Uterus (tissue), 4 donors: Measurements from ENCODE around the gene PLCL1. TPM values are rescaled to one million over a fixed set of nuclear protein-coding genes. Genes with fewer than 3 reads are reported as not detected.

Experiments used
- DNase-seq, 2 donors: peaks; one replicate each; pipeline ENCODE4 v3.0.0-alpha.2; 2019 to 2020
- H3K27ac ChIP-seq, 2 donors: fragments of 200-600 bp; sonication (generic); 1 replicate in 1 of 2; 2 replicates in 1 of 2; pipeline ENCODE4 v1.5.1; 2016 to 2018
- H3K27me3 ChIP-seq, 2 donors: fragments of 200-600 bp; sonication (generic); one replicate each; pipeline ENCODE4 v1.5.1; 2018 to 2019; ENCODE audit warnings: control low read depth in 1 of 2
- H3K36me3 ChIP-seq, 2 donors: fragments of 200-600 bp; sonication (generic); one replicate each; pipeline ENCODE4 v1.5.1; 2019; ENCODE audit warnings: control low read depth in 1 of 2
- H3K4me1 ChIP-seq, 2 donors: fragments of 200-600 bp; sonication (generic); one replicate each; pipeline ENCODE4 v1.5.1; 2018 to 2019; ENCODE audit warnings: control low read depth in 1 of 2
- H3K4me3 ChIP-seq, 2 donors: fragments of 200-600 bp; sonication (generic); 1 replicate in 1 of 2; 2 replicates in 1 of 2; pipeline ENCODE4 v1.5.1; 2018 to 2019; ENCODE audit warnings: mild to moderate bottlenecking in 1 of 2
- H3K9me3 ChIP-seq, 2 donors: fragments of 200-600 bp; sonication (generic); one replicate each; pipeline ENCODE4 v1.5.1; 2019; ENCODE audit warnings: control low read depth in 1 of 2
- POLR2A ChIP-seq, 2 donors: fragments of 450-650 bp; IDR thresholded peaks; one replicate each; pipeline ENCODE4 v1.6.1; 2016; ENCODE audit warnings: antibody characterized with exemption in 2 of 2, mild to moderate bottlenecking in 1 of 2, moderate library complexity in 1 of 2
- intact Hi-C: fragments of 100-400 bp; cut with DNase I; formaldehyde crosslinking; loops from one replicate; pipeline ENCODE4 v1.15.1; 2023; ENCODE audit warnings: low total_unique reads
- total RNA-seq, 4 donors: library from RNA; depleted of rRNA in 3 of 4; stranded (reverse); fragments of >200 nt in 3 of 4; gene quantifications; one replicate each; pipeline versions ENCODE4 v1.1.0 to v1.2.4, GENCODE V29; 2014 to 2023
- TF ChIP-seq, protein P1 (sequence below), 4 experiments: fragments of 200-600 bp in 2 of 4; fragments of 450-650 bp in 2 of 4; sonication (generic) in 2 of 4; IDR thresholded peaks; one replicate each; pipeline ENCODE4 v1.5.1; 2016 to 2019; ENCODE audit warnings: antibody characterized with exemption in 4 of 4, mild to moderate bottlenecking in 2 of 4, moderate library complexity in 1 of 4
- donor health status: DM: yes; HTN: yes; CAD: no.

Gene PLCL1
- total RNA-seq, 4 donors from 2014 or later: 7.3 to 32.5 (median 15.0) TPM

DNA sequence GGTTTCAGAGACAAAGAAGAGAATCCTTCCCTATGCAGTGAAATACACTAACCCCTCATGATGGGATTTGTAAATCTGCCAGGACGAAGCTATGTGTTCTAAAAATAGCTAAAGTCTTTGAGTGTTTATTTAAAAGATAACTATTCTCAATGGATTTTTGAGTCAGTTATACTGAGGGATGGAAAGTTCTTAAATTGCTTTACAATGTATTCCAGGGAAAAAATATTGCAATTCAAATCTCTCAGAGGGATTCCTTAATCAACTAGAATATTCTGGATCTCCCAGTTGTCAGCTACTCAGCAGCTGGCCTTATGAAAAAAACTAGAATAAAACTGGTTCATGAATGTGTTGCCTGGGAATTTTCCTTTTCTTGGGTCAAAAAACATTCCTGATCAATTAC is 312.4 kb downstream of the PLCL1 start:
- DNase-seq: no peak
- no peak overlapping the region for H3K4me3 ChIP-seq
- no peak overlapping the region for H3K27ac ChIP-seq
- no peaks in the 10 kb centered on the region for H3K9me3 ChIP-seq
- H3K36me3 ChIP-seq: no peaks in the 10 kb centered on the region
- no peaks in the 10 kb centered on the region for H3K4me1 ChIP-seq
- no peak for TF ChIP-seq POLR2A (IDR thresholded peaks at IDR 0.05)
- TF ChIP-seq, protein P1, sequence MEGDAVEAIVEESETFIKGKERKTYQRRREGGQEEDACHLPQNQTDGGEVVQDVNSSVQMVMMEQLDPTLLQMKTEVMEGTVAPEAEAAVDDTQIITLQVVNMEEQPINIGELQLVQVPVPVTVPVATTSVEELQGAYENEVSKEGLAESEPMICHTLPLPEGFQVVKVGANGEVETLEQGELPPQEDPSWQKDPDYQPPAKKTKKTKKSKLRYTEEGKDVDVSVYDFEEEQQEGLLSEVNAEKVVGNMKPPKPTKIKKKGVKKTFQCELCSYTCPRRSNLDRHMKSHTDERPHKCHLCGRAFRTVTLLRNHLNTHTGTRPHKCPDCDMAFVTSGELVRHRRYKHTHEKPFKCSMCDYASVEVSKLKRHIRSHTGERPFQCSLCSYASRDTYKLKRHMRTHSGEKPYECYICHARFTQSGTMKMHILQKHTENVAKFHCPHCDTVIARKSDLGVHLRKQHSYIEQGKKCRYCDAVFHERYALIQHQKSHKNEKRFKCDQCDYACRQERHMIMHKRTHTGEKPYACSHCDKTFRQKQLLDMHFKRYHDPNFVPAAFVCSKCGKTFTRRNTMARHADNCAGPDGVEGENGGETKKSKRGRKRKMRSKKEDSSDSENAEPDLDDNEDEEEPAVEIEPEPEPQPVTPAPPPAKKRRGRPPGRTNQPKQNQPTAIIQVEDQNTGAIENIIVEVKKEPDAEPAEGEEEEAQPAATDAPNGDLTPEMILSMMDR (IDR thresholded peaks at IDR 0.05): no peak
- intact Hi-C loops: no loop called here
- H3K27me3 ChIP-seq: no peaks in the 10 kb centered on the region

DNA sequence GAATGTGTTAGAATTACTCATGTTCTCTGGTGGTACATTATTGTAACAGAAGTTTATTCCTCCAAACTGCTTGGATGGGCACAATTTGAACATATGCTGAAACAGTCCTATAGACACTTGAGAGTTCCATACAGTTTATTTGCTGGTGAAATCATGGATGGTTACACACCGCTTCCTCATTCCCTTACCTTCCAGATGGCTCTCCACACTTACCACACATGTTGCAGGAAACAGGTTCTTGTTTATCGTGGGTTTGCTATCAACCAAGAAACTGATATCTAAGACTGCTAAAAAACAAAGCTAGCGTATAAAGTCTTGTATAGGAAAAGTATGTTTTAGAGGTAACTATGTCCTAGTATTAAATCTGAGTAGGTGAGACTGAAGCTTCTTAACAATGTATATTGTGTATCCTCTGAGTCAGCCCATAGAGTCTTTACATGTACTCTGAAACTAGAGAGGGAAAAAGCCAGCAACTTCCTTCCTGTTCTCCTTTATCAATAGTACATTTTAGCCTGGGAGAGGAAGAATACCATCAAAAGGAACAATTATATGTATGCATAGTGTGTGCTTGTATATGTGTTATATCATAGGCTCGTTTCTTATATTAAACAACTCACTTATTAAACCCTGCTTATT is 313.1 kb downstream of the PLCL1 start:
- no peak overlapping the region for H3K4me3 ChIP-seq
- no peaks in the 10 kb centered on the region for H3K36me3 ChIP-seq
- intact Hi-C loops: no loop called here
- no peak overlapping the region for H3K27ac ChIP-seq
- H3K9me3 ChIP-seq: no peaks in the 10 kb centered on the region
- TF ChIP-seq, protein P1 (IDR thresholded peaks at IDR 0.05): no peak
- TF ChIP-seq POLR2A (IDR thresholded peaks at IDR 0.05): no peak
- DNase-seq: no peak
- H3K4me1 ChIP-seq: no peaks in the 10 kb centered on the region
- no peaks in the 10 kb centered on the region for H3K27me3 ChIP-seq

DNA sequence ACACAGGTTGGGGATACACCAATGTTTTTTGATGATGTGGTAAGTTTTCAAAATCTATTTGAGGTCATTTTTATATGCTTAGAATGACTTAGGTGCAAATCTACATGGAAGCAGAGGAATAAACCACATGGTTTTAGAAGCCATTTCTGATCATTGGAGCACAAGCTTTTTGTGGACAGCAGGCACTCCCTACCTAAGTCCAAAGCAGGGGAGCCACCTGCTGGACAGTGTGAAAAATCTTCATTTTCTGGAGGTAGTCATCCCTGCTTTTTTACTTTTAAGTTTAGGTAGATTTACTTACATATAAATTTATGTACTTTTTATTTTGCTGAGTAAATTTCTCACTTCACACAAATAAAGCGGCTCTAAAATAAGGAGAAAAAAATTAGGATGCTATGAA is 323.2 kb downstream of the PLCL1 start:
- Histone ChIP-seq H3K4me3 (no peak overlapping the region), H3K36me3 (no peaks in the 10 kb centered on the region), H3K9me3 (no peaks in the 10 kb centered on the region), H3K27me3 (no peaks in the 10 kb centered on the region), H3K27ac (no peak overlapping the region), H3K4me1 (no peaks in the 10 kb centered on the region)
- peak; percentile 19 to 21 for DNase-seq
- intact Hi-C loops: loop anchor here (5.0 kb wide), 1 partner anchor 325 kb away; the partner anchor contains the start of gene PLCL1
- TF ChIP-seq, protein P1 (IDR thresholded peaks at IDR 0.05): peak; percentile 37 to 51 (median 44)
- TF ChIP-seq POLR2A (IDR thresholded peaks at IDR 0.05): no peak

DNA sequence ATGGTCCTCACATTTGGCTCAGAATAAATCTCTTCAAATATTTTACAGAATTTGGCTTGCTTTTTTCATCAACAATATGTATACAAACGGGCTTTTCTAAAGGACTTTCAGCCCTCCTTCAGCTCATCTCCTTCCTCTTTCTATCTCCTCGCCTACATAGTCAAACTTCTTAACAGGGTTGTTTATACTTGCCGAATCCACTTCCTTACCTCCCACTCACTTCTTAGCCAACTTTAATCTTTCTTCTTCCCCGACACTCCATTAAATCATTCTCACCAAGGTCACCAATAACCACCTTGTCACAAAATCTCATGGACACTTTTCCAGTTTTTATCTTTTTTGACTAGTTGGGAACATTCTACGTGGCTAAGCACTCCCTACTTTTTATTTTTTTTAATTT is 325.2 kb downstream of the PLCL1 start:
- H3K27me3 ChIP-seq: no peaks in the 10 kb centered on the region
- H3K36me3 ChIP-seq: no peaks in the 10 kb centered on the region
- DNase-seq: no peak
- TF ChIP-seq POLR2A (IDR thresholded peaks at IDR 0.05): no peak
- TF ChIP-seq, protein P1 (IDR thresholded peaks at IDR 0.05): no peak
- no peak overlapping the region for H3K27ac ChIP-seq
- intact Hi-C loops: loop anchor here (5.0 kb wide), 1 partner anchor 327 kb away; the partner anchor contains the start of gene PLCL1
- no peaks in the 10 kb centered on the region for H3K9me3 ChIP-seq
- no peaks in the 10 kb centered on the region for H3K4me1 ChIP-seq
- no peak overlapping the region for H3K4me3 ChIP-seq

DNA sequence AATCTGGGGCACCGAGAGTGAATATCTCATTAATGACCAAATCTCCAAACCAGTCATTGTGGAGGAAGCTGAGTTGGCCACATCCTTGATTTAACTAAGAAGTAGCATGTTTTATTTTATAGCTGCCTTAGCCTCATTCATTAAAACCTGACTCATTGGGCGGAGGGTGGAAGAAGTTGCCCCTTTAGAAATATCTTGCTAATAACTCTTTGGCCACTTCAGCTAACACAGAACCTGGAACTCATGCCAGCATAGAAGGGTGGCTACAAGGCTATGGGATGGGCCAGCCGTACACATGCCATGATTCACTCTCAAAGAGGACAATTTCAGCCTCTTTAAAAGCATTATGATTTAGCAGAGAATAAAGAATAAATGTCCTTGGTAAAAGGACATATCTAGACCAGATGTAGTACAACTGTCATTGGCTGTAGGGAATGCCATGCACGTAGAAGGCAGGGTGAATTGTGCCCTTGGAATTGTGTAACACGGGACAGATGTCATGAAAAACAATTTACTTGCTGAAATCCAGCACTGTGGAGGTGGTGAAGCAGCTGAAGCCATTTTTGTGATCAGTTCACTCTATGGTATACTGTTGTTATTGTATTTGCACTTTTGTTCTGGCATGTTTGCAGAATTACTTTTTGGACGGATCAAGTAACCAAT is 330.0 kb downstream of the PLCL1 start:
- H3K4me3 ChIP-seq: no peak overlapping the region
- no peaks in the 10 kb centered on the region for H3K4me1 ChIP-seq
- H3K27ac ChIP-seq: no peak overlapping the region
- intact Hi-C loops: no loop called here
- no peak for TF ChIP-seq POLR2A (IDR thresholded peaks at IDR 0.05)
- TF ChIP-seq, protein P1 (IDR thresholded peaks at IDR 0.05): no peak
- H3K27me3 ChIP-seq: no peaks in the 10 kb centered on the region
- H3K9me3 ChIP-seq: no peaks in the 10 kb centered on the region
- no peaks in the 10 kb centered on the region for H3K36me3 ChIP-seq
- DNase-seq: no peak
